IPS-18c (cell line): Measurements from ENCODE around the gene FAM20C.
"Not testable (repeated sequence)": the region's sequence is repeated elsewhere in the genome, so short reads cannot be mapped to it uniquely, and the experiment has no call there.

Experiments used
- H3K4me3 ChIP-seq: 2 replicates; pipeline ENCODE4 v1.7.0; 2013; ENCODE audit warnings: low read depth, mild to moderate bottlenecking, low read length, moderate library complexity; ENCODE audit not compliant: insufficient read depth
- H3K9me3 ChIP-seq: one replicate; pipeline ENCODE4 v1.6.1; 2013; ENCODE audit warnings: mild to moderate bottlenecking, low read length, moderate library complexity; ENCODE audit not compliant: control insufficient read depth, insufficient read depth

FAM20C gene

DNA sequence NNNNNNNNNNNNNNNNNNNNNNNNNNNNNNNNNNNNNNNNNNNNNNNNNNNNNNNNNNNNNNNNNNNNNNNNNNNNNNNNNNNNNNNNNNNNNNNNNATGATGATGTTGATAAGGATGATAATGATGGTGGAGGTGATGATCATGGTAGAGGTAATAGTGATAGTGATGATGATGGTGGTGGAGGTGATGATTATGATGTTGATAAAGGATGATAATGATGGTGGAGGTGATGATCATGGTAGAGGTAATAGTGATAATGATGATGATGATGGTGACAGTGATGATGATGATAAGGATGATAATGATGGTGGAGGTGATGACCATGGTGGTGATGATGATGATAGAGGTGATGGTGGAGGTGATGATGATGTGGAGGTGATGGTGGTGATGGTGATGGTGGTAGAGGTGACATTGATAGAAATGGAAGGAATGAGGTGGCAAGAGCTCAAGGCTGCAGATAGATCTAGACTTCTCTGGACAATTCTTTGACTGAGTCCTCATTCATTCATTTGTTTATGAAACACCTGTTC, 47.8 kb downstream of the FAM20C start:
- Histone ChIP-seq H3K4me3 (no peak overlapping the region), H3K9me3 (peaks cover 2% of the 10 kb centered on the region)

DNA sequence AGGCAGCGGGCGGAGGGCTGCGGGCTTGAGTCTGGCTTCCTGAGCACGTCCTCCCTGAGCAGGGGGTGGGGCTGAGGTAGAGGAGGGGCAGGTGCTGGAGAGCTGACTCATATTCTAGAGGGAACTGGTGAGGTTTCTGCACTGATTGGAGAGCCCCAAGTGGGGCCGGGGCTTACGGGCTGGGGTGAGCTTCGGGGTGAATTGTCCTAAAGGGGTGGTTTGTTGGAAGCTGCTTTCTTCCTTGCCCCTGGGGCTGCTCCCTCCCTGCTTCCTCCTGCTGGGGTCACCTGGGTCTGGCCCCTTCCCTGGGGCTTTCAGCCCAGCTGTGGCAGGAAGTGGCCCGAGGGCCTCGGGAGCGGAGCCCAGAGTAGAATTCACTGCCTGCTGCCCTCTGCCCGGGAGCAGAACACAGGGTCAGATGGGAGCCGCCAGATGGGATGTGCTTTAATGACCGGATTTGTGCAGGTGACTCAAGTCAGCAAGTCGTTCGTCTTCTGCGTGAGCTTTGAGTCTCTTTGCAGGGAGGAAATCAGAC, 48.6 kb downstream of the FAM20C start:
- Histone ChIP-seq H3K4me3 (no peak overlapping the region), H3K9me3 (peaks cover 2% of the 10 kb centered on the region)

DNA sequence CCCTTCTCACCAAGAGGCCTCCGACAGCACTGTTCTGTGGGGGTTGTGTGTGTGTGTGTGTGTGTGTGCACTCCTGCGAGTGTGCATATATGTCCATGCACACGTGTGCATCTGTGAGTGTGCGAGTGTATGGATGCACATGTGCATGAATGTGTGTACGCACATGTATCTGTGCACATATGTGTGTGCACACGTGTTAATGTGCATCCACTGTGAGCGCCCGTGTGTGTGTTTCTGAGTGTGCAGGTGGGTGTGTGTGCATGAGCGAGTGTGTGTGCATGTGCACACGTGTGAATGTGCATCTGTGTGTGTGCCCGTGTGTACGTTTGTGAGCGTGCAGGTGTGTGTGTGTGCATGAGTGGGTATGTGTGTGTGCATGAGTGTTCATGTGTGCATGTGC, 49.1 kb downstream of the FAM20C start:
- H3K9me3 ChIP-seq, result peaks cover 2% of the 10 kb centered on the region
- H3K4me3 ChIP-seq, result no peak overlapping the region

DNA sequence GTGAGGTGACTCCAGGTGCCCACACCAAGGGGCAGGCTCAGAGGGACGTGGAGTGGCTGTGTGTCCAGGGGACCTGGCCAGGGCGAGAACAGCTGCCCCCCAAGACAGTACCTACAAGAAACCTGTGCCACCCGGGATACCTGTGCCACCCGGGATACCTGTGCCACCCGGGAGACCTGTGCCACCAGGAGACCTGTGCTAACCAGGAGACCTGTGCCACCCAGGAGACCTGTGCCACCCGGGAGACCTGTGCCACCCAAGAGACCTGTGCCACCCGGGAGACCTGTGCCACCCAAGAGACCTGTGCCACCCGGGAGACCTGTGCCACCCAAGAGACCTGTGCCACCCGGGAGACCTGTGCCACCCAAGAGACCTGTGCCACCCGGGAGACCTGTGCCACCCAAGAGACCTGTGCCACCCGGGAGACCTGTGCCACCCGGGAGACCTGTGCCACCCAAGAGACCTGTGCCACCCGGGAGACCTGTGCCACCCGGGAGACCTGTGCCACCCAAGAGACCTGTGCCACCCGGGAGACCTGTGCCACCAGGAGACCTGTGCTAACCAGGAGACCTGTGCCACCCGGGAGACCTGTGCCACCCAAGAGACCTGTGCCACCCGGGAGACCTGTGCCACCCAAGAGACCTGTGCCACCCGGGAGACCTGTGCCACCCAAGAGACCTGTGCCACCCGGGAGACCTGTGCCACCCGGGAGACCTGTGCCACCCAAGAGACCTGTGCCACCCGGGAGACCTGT, 50.6 kb downstream of the FAM20C start:
- H3K4me3 ChIP-seq, H3K9me3 ChIP-seq: not testable (repeated sequence)

DNA sequence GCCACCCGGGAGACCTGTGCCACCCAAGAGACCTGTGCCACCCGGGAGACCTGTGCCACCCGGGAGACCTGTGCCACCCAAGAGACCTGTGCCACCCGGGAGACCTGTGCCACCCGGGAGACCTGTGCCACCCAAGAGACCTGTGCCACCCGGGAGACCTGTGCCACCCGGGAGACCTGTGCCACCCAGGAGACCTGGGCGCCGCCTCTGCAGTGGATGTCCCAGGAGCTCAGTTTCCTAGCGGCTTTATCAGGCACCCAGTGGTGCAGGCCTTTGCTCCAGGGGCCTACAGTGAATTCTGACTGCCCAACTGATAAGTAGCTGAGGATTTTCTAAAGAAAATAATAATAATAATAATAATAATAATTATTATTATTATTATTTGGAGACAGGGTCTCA, 51.2 kb downstream of the FAM20C start:
- not testable (repeated sequence) for H3K4me3 ChIP-seq, H3K9me3 ChIP-seq

DNA sequence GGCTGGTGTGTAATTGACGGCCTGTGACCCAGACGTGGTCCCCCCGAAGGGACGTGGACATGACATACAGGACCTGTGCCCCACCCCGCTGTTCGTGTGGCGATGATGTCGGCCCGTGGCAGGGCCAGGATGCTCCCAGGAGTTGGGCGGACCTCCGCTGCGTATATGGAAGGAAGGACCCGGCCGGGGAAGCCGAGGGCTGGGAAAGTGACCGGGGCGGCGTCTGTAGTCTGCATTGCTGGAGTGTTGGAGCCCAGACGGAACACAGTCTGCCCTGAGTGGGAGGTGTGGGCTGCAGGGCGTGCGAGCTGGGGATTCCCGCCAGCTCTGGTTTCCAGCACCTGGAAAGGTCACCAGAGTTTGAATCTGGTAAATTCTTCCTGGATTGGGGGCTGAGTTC, 52.6 kb downstream of the FAM20C start:
- H3K9me3 ChIP-seq, result peaks cover 2% of the 10 kb centered on the region
- H3K4me3 ChIP-seq, result no peak overlapping the region

DNA sequence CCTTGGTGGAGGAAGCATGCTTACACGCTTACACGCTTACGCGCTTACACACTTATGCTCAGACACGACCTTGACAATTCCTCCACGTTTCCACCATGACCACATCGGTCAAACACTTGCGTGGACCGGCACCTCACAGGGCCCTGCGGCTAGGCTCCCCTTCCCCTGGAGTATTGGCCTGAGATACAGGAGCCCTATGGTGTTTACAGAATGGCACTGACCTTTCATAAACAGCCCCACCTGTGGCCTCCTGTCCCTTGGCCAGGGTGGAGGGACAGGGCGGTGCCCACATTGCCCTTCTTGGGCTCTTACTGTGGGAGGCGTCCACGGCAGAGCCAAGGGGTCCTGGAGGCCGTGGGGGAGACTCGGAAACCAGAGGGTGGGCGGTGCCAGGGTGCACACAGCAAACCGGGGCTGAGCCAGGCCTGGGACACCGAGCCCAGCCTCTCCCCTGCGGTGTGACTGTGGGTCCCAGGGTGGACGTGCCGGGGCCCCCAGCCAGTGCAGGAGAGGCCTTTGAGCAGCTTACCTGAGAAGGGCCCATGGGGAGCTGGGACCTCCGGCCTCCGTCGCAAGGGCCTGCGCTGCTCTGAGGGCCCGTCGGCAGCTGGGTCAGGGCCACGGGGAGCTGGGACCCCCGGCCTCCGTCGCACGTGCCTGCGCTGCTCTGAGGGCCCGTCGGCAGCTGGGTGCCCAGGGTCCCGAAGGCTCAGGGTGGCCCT, 53.4 kb downstream of the FAM20C start:
- Histone ChIP-seq H3K4me3 (no peak overlapping the region), H3K9me3 (no peaks in the 10 kb centered on the region)

DNA sequence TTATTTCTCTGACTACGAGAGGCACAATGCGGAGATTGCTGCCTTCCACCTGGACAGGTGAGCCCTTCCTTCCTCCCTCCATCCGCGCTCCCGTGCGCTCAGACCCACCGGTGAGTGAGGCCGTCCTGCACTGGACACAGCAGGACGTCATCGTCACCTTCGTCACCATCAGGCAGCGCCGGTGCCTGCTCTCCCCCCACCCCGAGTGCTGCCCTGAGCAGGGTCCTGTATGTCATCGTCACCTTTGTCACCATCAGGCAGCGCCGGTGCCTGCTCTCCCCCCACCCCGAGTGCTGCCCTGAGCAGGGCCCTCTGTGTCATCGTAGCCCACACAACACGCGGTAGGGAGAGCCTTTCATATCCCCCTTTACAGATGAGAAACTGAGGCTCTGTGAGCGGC, 54.1 kb downstream of the FAM20C start:
- Histone ChIP-seq H3K4me3 (no peak overlapping the region), H3K9me3 (no peaks in the 10 kb centered on the region)

DNA sequence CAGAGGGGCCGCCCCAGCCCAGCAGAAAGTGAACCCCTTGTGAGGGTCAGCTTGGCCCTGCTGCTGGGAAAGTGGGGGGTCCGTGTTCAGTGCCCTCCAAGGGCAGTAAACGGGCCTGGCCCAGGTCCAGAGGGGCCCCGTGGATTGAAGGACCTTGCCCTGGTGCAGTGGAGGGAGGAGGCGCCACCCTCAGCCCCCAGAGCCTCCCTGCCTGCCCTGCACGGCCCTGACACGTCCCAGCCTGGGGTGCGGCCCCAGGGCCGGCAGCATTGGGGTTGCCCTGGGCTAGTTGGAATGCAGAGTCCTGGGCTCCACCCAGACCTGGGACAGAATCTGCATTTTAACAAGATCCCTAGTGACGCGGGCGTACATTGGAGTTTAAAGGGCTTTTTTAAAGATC, 54.8 kb downstream of the FAM20C start:
- no peaks in the 10 kb centered on the region for H3K9me3 ChIP-seq
- H3K4me3 ChIP-seq, result no peak overlapping the region

DNA sequence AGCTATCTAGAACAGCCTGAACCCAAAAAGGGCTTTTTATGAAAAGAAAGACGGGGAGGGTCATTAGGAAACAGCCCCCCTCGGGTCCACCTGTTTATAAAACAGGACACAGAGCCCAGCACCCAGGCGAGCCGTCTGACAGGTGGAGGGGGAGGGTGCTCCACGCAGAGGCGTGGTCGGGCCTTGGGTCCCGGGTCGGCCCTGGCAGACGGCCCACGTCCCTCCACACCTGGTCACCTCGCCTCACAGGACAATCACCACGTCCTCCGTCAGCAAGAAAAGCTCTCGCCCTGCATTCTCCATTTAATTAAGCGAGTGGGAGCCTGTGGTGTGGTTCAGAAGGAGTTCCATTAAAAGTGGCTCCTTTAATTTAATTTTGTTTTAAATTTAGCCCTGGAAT, 55.3 kb downstream of the FAM20C start:
- H3K4me3 ChIP-seq, result no peak overlapping the region
- no peaks in the 10 kb centered on the region for H3K9me3 ChIP-seq

DNA sequence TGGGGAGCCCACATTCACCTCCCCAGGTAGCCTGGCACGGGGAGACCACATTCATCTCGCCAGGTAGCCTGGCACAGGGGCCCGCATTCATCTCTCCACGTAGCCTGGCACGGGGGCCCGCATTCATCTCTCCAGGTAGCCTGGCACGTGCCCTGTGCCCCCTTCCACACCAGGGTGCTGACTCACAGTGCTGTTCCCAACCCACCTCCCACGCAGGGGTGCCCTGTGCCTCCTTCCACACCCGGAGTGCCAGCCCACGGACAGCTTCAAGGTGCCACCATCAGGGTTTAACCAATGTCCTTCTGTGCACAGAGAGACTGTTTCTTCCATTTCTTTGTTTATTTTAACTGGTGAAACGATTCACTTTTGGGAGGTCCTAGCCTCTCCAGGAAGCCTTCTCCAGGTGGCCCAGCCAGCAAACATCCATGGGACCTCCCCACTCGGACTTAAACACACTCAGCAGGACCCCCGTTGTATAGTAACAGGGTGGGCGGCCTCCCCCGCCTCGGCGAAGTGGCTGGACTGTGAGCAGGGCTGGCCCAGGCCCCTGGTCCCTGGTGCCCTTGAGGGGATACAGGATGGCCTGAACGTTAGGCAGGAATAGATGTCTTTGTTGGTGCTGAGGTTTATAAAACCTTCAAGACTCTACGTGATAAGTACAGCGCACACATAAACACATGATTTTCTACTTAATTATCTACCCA, 56.5 kb downstream of the FAM20C start:
- no peak overlapping the region for H3K4me3 ChIP-seq
- peaks cover 5% of the 10 kb centered on the region for H3K9me3 ChIP-seq

DNA sequence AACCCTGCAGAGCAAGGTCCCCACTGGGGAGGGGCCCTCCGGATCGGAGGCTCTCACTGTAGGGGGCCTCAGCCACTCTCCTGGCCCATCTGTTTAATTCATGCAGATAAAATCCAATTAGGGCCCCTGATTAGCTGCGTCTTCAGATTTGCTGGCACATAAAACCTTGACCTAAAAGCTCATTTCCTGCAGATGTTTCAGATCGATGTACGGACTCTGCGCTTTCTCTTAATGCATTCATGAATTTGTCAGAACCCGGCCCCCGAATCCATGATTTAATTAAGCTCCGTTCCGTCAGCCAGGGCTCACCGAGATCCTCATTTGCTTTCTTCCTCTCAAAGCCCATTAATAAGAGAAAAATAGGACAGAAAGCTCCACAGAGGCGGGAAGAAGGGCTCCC, 57.6 kb downstream of the FAM20C start:
- Histone ChIP-seq H3K4me3 (no peak overlapping the region), H3K9me3 (peaks cover 5% of the 10 kb centered on the region)

DNA sequence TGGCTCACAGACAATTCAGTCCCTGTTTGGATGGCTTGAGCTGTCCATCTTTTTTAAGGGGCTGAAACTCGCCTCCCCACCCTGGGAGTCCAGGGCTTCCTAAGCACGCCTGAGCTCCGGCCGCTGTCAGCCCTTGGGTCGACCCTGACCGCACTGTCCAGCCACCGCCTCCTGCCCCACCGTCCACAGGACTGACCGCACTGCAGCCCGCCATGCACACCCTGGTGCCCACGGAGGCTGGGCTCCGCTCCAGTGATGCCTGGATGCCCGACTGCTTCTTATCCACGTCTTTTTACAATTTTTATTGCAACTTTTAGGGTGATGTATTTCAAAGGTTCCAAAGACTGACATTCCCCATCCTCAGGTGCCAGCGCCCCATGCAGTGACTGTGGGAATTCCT, 58.2 kb downstream of the FAM20C start:
- peaks cover 5% of the 10 kb centered on the region for H3K9me3 ChIP-seq
- H3K4me3 ChIP-seq, result no peak overlapping the region

DNA sequence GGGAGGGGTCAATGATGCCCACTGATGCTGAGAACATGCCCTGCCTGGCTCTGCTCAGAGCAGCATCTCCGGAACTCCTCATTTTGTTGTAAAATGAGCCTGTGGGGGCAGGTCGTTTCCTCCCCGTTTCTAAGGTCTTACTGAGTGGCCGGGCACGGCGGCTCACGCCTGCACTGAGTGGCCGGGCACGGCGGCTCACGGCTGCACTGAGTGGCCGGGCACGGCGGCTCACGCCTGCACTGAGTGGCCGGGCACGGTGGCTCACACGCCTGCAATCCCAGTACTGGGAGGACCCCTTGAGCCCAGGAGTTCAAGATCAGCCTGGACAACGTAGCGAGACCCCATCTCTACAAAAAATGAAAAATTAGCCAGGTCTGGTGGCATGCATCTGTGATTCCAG, 58.6 kb downstream of the FAM20C start:
- peaks cover 5% of the 10 kb centered on the region for H3K9me3 ChIP-seq

DNA sequence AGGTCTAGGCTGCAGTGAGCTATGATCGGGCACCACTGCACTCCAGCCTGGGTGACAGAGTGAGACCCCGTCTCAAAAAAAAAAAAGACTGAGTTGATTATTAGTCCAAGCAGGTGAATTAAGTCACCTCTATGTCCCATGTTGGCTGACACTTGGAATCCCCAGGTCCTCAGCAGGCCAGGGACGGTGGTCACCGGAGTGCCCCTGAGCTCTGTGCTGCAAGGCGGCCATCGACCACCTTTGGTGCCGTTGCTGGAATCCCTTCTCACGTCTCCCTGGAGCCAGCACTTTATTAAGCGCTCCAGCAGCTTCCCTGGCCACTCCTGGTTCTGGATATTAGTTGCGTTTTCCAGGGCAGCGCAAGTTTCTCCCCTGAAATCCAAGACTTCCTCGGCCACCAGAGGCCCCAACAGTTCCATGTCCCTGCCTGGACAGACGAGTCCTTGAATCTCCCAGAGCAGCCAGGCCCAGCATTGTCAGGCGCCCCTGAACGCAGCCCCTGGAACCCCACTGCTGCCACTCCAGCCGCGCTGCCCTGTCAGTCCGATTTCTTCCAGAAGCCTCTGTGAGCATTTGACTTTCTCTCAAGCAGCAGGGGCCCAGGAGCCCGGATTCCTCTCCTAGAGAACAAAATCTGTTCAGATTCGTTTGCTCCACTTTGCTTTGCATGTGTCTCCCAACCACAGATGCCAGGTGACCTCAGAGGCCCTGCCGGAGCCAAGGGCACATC, 59.2 kb downstream of the FAM20C start:
- Histone ChIP-seq H3K9me3 (peaks cover 9% of the 10 kb centered on the region), H3K4me3 (no peak overlapping the region)

More for the DNA sequence above, 58.6 kb downstream of the FAM20C start:
- no peak overlapping the region for H3K4me3 ChIP-seq

DNA sequence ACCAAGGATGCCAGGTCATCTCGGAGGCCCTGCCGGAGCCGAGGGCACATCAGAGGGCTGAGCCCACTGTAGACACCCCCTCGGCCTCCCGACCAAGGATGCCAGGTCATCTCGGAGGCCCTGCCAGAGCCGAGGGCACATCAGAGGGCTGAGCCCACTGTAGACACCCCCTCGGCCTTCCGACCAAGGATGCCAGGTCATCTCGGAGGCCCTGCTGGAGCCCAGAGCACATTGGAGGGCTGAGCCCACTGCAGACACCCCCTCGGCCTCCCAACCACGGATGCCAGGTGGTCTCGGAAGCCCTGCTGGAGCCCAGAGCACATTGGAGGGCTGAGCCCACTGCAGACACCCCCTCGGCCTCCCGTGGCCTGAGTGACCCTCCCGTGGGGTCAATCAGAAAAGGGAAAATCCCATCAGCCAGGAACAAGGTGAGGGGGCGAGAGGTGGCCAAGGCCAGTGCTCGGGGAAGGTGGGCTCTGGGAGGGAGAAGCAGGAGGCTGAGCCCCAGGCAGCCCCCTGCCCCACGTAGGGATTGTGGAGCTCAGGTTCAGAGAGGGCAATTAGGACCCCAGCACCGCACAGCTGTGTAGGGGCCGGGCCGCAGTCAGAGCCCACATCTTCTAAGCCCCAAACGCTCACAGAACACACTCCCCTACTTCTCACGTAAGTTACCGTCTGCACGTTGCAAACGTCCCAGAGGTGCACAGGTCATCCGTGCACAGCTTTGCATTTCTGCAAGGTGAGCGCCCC, 60.0 kb downstream of the FAM20C start:
- Histone ChIP-seq H3K9me3 (peaks cover 11% of the 10 kb centered on the region), H3K4me3 (no peak overlapping the region)
